HepG2 (cell line): ENCODE results near the gene OMD. TPM values are rescaled to one million over a fixed set of nuclear protein-coding genes. Genes with fewer than 3 reads are reported as not detected.

ENCODE experiments used
- ATAC-seq: fragments of 200-7000 bp; cut with Tn5 transposase; 3 replicates; pipeline ENCODE4 v1.9.1; 2020; ENCODE audit warnings: mild to moderate bottlenecking, moderate library complexity
- BruUV-seq: library from RNA; stranded (reverse); fragments of 400-500 nt; replicated peaks from 2 replicates; lab custom pipeline; 2021; lab: Mats Ljungman, UMichigan
- CTCF ChIA-PET: fragments of 300-600 bp; formaldehyde crosslinking; extraction: SDS; loops from one replicate; lab custom pipeline; 2021; ENCODE audit warnings: low total read pairs, inconsistent platforms, low intra/inter-chr PET ratio; lab: Yijun Ruan, JAX
- POLR2A ChIA-PET: fragments of 350-600 bp; sonication (Branson Sonifier 250); formaldehyde crosslinking; loops from one replicate; lab custom pipeline; 2020; ENCODE audit warnings: antibody characterized with exemption, inconsistent platforms; lab: Yijun Ruan, JAX
- DNase-seq: peaks from one replicate; pipeline ENCODE4 v3.0.0-alpha.2; 2015; ENCODE audit warnings: low spot score
- FAIRE-seq: peaks from 3 replicates; lab custom pipeline; 2011; peaks lifted over from hg19 to GRCh38; lab: Jason Lieb, UNC
- H2AFZ ChIP-seq: one replicate; pipeline ENCODE4 v1.6.1; 2011; ENCODE audit warnings: low read length, inconsistent platforms
- H3K27ac ChIP-seq: fragments of 300-600 bp; 3 replicates; pipeline ENCODE4 v1.8.0; 2011; ENCODE audit warnings: mixed run types, mild to moderate bottlenecking, mixed read lengths, low read length, inconsistent platforms; ENCODE audit not compliant: insufficient read depth; ENCODE audit errors: extremely low read length
- H3K27me3 ChIP-seq, 2 experiments: fragments of 200-600 bp in 1 of 2; 2 replicates in 1 of 2; 3 replicates in 1 of 2; pipeline versions ENCODE4 v1.6.0 to v1.8.0; 2011; ENCODE audit warnings: low read length in 2 of 2, mild to moderate bottlenecking in 2 of 2, moderate library complexity in 2 of 2, inconsistent platforms in 1 of 2; ENCODE audit not compliant: insufficient read depth in 2 of 2, control insufficient read depth in 1 of 2
- H3K36me3 ChIP-seq, 2 experiments: fragments of 200-600 bp in 1 of 2; replicated peaks in 1 of 2; 2 replicates in 1 of 2; 3 replicates in 1 of 2; pipeline versions ENCODE4 v1.5.1 to v1.8.0; 2011; ENCODE audit warnings: low read length in 2 of 2, inconsistent platforms in 1 of 2; ENCODE audit not compliant: insufficient read depth in 2 of 2, control insufficient read depth in 1 of 2
- H3K4me1 ChIP-seq: 2 replicates; pipeline ENCODE4 v1.5.1; 2012; ENCODE audit warnings: low read length, inconsistent platforms; ENCODE audit not compliant: insufficient read depth
- H3K4me2 ChIP-seq: 2 replicates; pipeline ENCODE4 v1.6.0; 2011; ENCODE audit warnings: low read depth, low read length, inconsistent platforms
- H3K4me3 ChIP-seq, 3 experiments: fragments of 200-600 bp in 1 of 3; sonication (generic), shearing (Covaris generic) in 1 of 3; replicated peaks in 1 of 3; 2 replicates each; pipeline ENCODE4 v1.5.1; 2011 to 2016; ENCODE audit warnings: low read length in 3 of 3, inconsistent platforms in 2 of 3, low read depth in 2 of 3, mild to moderate bottlenecking in 2 of 3, control low read depth in 1 of 3, mixed read lengths in 1 of 3; ENCODE audit not compliant: insufficient read depth in 1 of 3
- H3K79me2 ChIP-seq: one replicate; pipeline ENCODE4 v1.6.1; 2011; ENCODE audit warnings: low read length, inconsistent platforms; ENCODE audit not compliant: insufficient read depth
- H3K9ac ChIP-seq: 2 replicates; pipeline ENCODE4 v1.6.0; 2011; ENCODE audit warnings: mild to moderate bottlenecking, low read depth, low read length, inconsistent platforms; ENCODE audit not compliant: insufficient read depth
- H3K9me3 ChIP-seq: 2 replicates; pipeline ENCODE4 v1.5.1; 2012; ENCODE audit warnings: mild to moderate bottlenecking, low read length
- H4K20me1 ChIP-seq: 2 replicates; pipeline ENCODE4 v1.6.0; 2011; ENCODE audit warnings: inconsistent platforms, mild to moderate bottlenecking, low read length, moderate library complexity; ENCODE audit not compliant: insufficient read depth
- BRCA1 ChIP-seq: sonication (generic); formaldehyde crosslinking; IDR thresholded peaks from 2 replicates; pipeline ENCODE4 v1.4.0; 2020; ENCODE audit warnings: missing genetic modification reagents
- CBX2 ChIP-seq, 2 experiments: fragments of 200-600 bp in 1 of 2; sonication (generic); formaldehyde crosslinking in 1 of 2; IDR thresholded peaks; 2 replicates each; pipeline versions ENCODE4 v1.7.0 to v1.8.1; 2018 to 2022; ENCODE audit warnings: low read depth in 2 of 2, low read length in 1 of 2, mild to moderate bottlenecking in 1 of 2, missing genetic modification reagents in 1 of 2
- CREB3 ChIP-seq: sonication (generic); formaldehyde crosslinking; IDR thresholded peaks from 2 replicates; pipeline ENCODE4 v1.5.0; 2020; ENCODE audit warnings: missing genetic modification reagents
- KDM2A ChIP-seq: sonication (generic); formaldehyde crosslinking; IDR thresholded peaks from 2 replicates; pipeline ENCODE4 v1.4.0; 2020; ENCODE audit warnings: low read depth, missing genetic modification reagents, borderline replicate concordance
- KMT2A ChIP-seq: sonication (generic); formaldehyde crosslinking; IDR thresholded peaks from 2 replicates; pipeline ENCODE4 v1.4.0; 2020; ENCODE audit warnings: missing genetic modification reagents
- MEF2D ChIP-seq: sonication (generic); formaldehyde crosslinking; IDR thresholded peaks from 2 replicates; pipeline ENCODE4 v1.5.1; 2020; ENCODE audit warnings: mild to moderate bottlenecking, missing genetic modification reagents
- PHF5A ChIP-seq: IDR thresholded peaks from one replicate; pipeline ENCODE4 v1.6.1; 2018; ENCODE audit warnings: low read depth, missing genetic modification reagents; ENCODE audit not compliant: unreplicated experiment
- SNRNP70 ChIP-seq: fragments of 200-400 bp; formaldehyde crosslinking; IDR thresholded peaks from 2 replicates; pipeline ENCODE4 v1.6.1; 2017; ENCODE audit warnings: mild to moderate bottlenecking, low read depth, low read length, moderate library complexity
- ZNF782 ChIP-seq: sonication (generic); formaldehyde crosslinking; IDR thresholded peaks from 2 replicates; pipeline ENCODE4 v1.4.0; 2020; ENCODE audit warnings: missing genetic modification reagents, mild to moderate bottlenecking, borderline replicate concordance
- ZNF879 ChIP-seq: sonication (generic); formaldehyde crosslinking; IDR thresholded peaks from 2 replicates; pipeline ENCODE4 v1.8.1; 2023; ENCODE audit warnings: missing genetic modification reagents
- WGBS: methylation state at CpG from one replicate; pipeline ENCODE4 v1.1.6; 2017; ENCODE audit warnings: low lambda C conversion rate; 5-methylcytosine and 5-hydroxymethylcytosine counted together
- in situ Hi-C: cut with HindIII; loops from 2 replicates; pipeline ENCODE4 v1.10.0; 2017; ENCODE audit warnings: low pct_unique_long_range_greater_than_20kb; ENCODE audit not compliant: extremely low pct_ligation_motif_present
- intact Hi-C: fragments of 100-400 bp; cut with micrococcal nuclease; formaldehyde crosslinking; loops from one replicate; pipeline ENCODE4 v1.10.0; 2022; ENCODE audit not compliant: unreplicated experiment
- polyA plus RNA-seq, 8 experiments: library from polyadenylated mRNA; depleted of rRNA in 3 of 8; stranded (reverse) in 7 of 8; unstranded in 1 of 8; fragments of >200 nt; fragmentation: Illumina TruSeq in 4 of 8; extraction: Trizol in 4 of 8; gene quantifications; 2 replicates each; pipeline versions ENCODE4 v1.2.1 to v1.2.3, GENCODE V29; 2011 to 2016; ENCODE audit warnings: low read depth in 4 of 8, missing spikeins in 1 of 8, mixed read lengths in 1 of 8; ENCODE audit not compliant: insufficient read depth in 1 of 8
- total RNA-seq, 5 experiments: library from RNA; depleted of rRNA; stranded (reverse); fragments of >200 nt; fragmentation: Illumina TruSeq; extraction: Trizol; gene quantifications; 2 replicates each; pipeline ENCODE4 v1.2.3, GENCODE V29; 2016; ENCODE audit warnings: low read depth in 1 of 5
- TF ChIP-seq, protein P1 (sequence below): sonication (generic); formaldehyde crosslinking; IDR thresholded peaks from 2 replicates; pipeline ENCODE4 v1.5.0; 2020; ENCODE audit warnings: mild to moderate bottlenecking, missing genetic modification reagents, moderate library complexity
- TF ChIP-seq, protein P2 (sequence below): sonication (generic); formaldehyde crosslinking; IDR thresholded peaks from 2 replicates; pipeline ENCODE4 v1.4.0; 2020; ENCODE audit warnings: missing genetic modification reagents

Gene OMD
- total and polyA plus RNA-seq, 2 of the 13 experiments (the other 11 are each of a cell fraction or from before 2014, with no cell fraction given), result not detected

DNA sequence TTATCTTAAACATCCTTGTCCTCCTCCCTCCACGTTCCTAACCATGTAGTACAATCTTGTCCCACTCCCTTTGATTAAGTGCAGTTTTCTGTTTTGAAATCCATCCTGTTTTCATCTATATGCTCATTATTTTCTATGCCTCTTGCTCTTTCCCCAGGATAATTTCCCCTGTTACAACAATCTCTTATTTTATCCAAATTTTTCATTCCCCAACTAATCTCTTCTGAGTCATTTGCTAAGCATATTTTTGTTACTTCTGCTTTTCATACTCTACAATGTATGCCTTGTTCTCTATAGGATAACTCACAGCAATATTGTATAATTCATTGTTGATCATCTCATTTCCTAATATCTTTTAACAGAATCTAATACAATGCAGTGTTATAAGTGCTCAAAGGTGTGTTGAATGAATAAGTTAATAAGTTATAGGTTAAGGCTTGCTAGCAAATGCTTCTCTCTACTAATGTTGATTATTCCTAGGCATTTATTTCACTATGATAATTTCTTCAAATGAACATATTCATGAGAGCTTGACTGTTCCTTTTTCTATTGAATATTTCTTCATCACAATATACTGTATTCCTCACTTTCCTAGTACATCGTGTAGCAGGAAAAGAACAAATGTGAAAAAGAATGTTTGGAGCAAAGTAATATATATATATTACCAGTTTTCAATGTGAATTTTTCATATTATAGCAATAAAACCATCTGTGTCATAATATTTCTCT lies 1.5 kb downstream of the OMD start (continued):
- TF ChIP-seq, protein P1, sequence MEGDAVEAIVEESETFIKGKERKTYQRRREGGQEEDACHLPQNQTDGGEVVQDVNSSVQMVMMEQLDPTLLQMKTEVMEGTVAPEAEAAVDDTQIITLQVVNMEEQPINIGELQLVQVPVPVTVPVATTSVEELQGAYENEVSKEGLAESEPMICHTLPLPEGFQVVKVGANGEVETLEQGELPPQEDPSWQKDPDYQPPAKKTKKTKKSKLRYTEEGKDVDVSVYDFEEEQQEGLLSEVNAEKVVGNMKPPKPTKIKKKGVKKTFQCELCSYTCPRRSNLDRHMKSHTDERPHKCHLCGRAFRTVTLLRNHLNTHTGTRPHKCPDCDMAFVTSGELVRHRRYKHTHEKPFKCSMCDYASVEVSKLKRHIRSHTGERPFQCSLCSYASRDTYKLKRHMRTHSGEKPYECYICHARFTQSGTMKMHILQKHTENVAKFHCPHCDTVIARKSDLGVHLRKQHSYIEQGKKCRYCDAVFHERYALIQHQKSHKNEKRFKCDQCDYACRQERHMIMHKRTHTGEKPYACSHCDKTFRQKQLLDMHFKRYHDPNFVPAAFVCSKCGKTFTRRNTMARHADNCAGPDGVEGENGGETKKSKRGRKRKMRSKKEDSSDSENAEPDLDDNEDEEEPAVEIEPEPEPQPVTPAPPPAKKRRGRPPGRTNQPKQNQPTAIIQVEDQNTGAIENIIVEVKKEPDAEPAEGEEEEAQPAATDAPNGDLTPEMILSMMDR (CRISPR knock-in tag), result no peak
- TF ChIP-seq ZNF782 (CRISPR knock-in tag), result no peak

- no peak overlapping the region for H3K4me3 ChIP-seq
- H3K4me1 ChIP-seq, result no peaks in the 10 kb centered on the region
- no peaks in the 10 kb centered on the region for H3K27me3 ChIP-seq
- H2AFZ ChIP-seq, result no peak overlapping the region
- DNase-seq, result no peak
- ChIA-PET CTCF (no interaction called here), POLR2A (no interaction called here)
- H3K79me2 ChIP-seq, result no peaks in the 10 kb centered on the region
- no peak for FAIRE-seq
- H4K20me1 ChIP-seq, result no peaks in the 10 kb centered on the region
- ATAC-seq, result no peak
- H3K9ac ChIP-seq, result no peak overlapping the region
- intact Hi-C loops (no loop called here), in situ Hi-C loops (no loop called here)
- no peaks in the 10 kb centered on the region for H3K36me3 ChIP-seq
- 29% methylated on average over 1 of the region's 1 CpG for WGBS
- no peak overlapping the region for H3K27ac ChIP-seq
- no TSS peak for BruUV-seq
- no peaks in the 10 kb centered on the region for H3K9me3 ChIP-seq
- H3K4me2 ChIP-seq, result no peak overlapping the region
- TF ChIP-seq MEF2D (CRISPR knock-in tag), result no peak
- TF ChIP-seq CREB3 (CRISPR knock-in tag), result no peak
- no peak for TF ChIP-seq PHF5A (CRISPR knock-in tag)
- no peak for TF ChIP-seq CBX2 (IDR thresholded peaks at IDR 0.05; ENCODE audit: low read depth, low read length)
- no peak for TF ChIP-seq CBX2 (CRISPR knock-in tag; IDR thresholded peaks at IDR 0.05; ENCODE audit: low read depth)
- TF ChIP-seq KDM2A (CRISPR knock-in tag), result no peak
- TF ChIP-seq, protein P2, sequence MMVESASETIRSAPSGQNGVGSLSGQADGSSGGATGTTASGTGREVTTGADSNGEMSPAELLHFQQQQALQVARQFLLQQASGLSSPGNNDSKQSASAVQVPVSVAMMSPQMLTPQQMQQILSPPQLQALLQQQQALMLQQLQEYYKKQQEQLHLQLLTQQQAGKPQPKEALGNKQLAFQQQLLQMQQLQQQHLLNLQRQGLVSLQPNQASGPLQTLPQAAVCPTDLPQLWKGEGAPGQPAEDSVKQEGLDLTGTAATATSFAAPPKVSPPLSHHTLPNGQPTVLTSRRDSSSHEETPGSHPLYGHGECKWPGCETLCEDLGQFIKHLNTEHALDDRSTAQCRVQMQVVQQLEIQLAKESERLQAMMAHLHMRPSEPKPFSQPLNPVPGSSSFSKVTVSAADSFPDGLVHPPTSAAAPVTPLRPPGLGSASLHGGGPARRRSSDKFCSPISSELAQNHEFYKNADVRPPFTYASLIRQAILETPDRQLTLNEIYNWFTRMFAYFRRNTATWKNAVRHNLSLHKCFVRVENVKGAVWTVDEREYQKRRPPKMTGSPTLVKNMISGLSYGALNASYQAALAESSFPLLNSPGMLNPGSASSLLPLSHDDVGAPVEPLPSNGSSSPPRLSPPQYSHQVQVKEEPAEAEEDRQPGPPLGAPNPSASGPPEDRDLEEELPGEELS (CRISPR knock-in tag), result no peak
- no peak for TF ChIP-seq BRCA1 (CRISPR knock-in tag)
- TF ChIP-seq ZNF879 (CRISPR knock-in tag), result no peak
- no peak for TF ChIP-seq SNRNP70
- no peak for TF ChIP-seq KMT2A (CRISPR knock-in tag)
These were observed 9.7 kb downstream of the OMD start for GRCh38 chr9:92414566-92414965.
